K562 (cell line): ENCODE results near the gene NECTIN4. TPM values are rescaled to one million over a fixed set of nuclear protein-coding genes. Genes with fewer than 3 reads are reported as not detected.
A peak's percentile ranks its signal among the peaks of the same experiment; 100 is the strongest.

Source experiments
- E2F1 ChIP-seq: sonication (generic); formaldehyde crosslinking; IDR thresholded peaks from 2 replicates; pipeline ENCODE4 v1.8.1; 2023; ENCODE audit warnings: mild to moderate bottlenecking, missing genetic modification reagents, moderate library complexity
- ETV5 ChIP-seq: sonication (generic); formaldehyde crosslinking; IDR thresholded peaks from 2 replicates; pipeline ENCODE4 v1.4.0; 2020; ENCODE audit warnings: low read depth, mild to moderate bottlenecking, missing genetic modification reagents
- FIP1L1 ChIP-seq: fragments of 200-400 bp; formaldehyde crosslinking; IDR thresholded peaks from 2 replicates; pipeline ENCODE4 v1.6.1; 2018; ENCODE audit warnings: mild to moderate bottlenecking, low read depth, low read length; ENCODE audit not compliant: poor library complexity, severe bottlenecking
- MYC ChIP-seq, 2 experiments: fragments of 250-450 bp in 1 of 2; sonication (Bioruptor Pico) in 1 of 2; IDR thresholded peaks; 2 replicates each; pipeline versions ENCODE4 v1.5.1 to v1.6.1; 2012 to 2021; ENCODE audit warnings: low read depth in 2 of 2, borderline replicate concordance in 1 of 2, improper control_type of control experiment in 1 of 2, low read length in 1 of 2, mild to moderate bottlenecking in 1 of 2, moderate library complexity in 1 of 2
- NFRKB ChIP-seq: fragments of 450-650 bp; IDR thresholded peaks from 2 replicates; pipeline ENCODE4 v1.6.1; 2016; ENCODE audit warnings: low read depth
- PBX2 ChIP-seq, 2 experiments: IDR thresholded peaks in 1 of 2; conservative IDR thresholded peaks in 1 of 2; 2 replicates each; pipeline ENCODE4 v1.6.1; 2016; ENCODE audit warnings: low read depth in 2 of 2, mild to moderate bottlenecking in 1 of 2, missing compliant biosample characterization in 1 of 2, missing genetic modification characterization in 1 of 2, moderate library complexity in 1 of 2
- PHB2 ChIP-seq: fragments of 450-650 bp; IDR thresholded peaks from 2 replicates; pipeline ENCODE4 v1.6.1; 2017; ENCODE audit warnings: low read depth
- PRDM10 ChIP-seq: fragments of 450-650 bp; IDR thresholded peaks from 2 replicates; pipeline ENCODE4 v1.6.1; 2018; ENCODE audit not compliant: partially characterized antibody
- RREB1 ChIP-seq: fragments of 250-450 bp; sonication (Bioruptor Pico); IDR thresholded peaks from 2 replicates; pipeline ENCODE4 v1.4.0; 2020
- STAG1 ChIP-seq: sonication (generic); formaldehyde crosslinking; IDR thresholded peaks from 2 replicates; pipeline ENCODE4 v1.5.0; 2020; ENCODE audit warnings: missing genetic modification reagents, borderline replicate concordance
- XRCC5 ChIP-seq: fragments of 200-400 bp; formaldehyde crosslinking; IDR thresholded peaks from 2 replicates; pipeline ENCODE4 v1.6.1; 2017; ENCODE audit warnings: low read depth, mild to moderate bottlenecking, low read length
- polyA plus RNA-seq, 8 experiments: library from polyadenylated mRNA; depleted of rRNA in 4 of 8; stranded (reverse) in 5 of 8; unstranded in 3 of 8; fragments of >200 nt; fragmentation: Nextera tagmentation in 2 of 8; fragmentation: Illumina TruSeq in 1 of 8; extraction: Ambion mirVana in 2 of 8; extraction: Trizol in 1 of 8; gene quantifications; 2 replicates each; pipeline versions ENCODE4 v1.2.1 to v1.2.3, GENCODE V29; 2011 to 2014; ENCODE audit warnings: inconsistent platforms in 1 of 8, missing spikeins in 1 of 8
- total RNA-seq, 7 experiments: library from RNA; depleted of rRNA in 6 of 7; stranded (reverse); fragments of >200 nt in 6 of 7; fragmentation: Illumina TruSeq in 2 of 7; extraction: Trizol in 2 of 7; gene quantifications; 2 replicates each; pipeline versions ENCODE4 v1.2.1 to v1.2.3, GENCODE V29; 2011 to 2021; ENCODE audit warnings: low replicate concordance in 1 of 7

The NECTIN4 gene
- total and polyA plus RNA-seq, 9 of the 15 experiments (the other 6 are each of a cell fraction or from before 2014, with no cell fraction given): 0.01 to 0.09 TPM; not detected in 7

GRCh38 chr1:161132410-161133219 lies 43.3 kb upstream of the NECTIN4 start, which contains the start of gene DEDD (continued):
- TF ChIP-seq FIP1L1 (peak; percentile 73), PBX2 (CRISPR knock-in tag; IDR thresholded peaks at IDR 0.05; ENCODE audit: low read depth) (peak; percentile 29; the same call in 1 of the 2 replicates), PBX2 (tag; conservative IDR thresholded peaks at IDR 0.05; ENCODE audit: low read depth) (no peak), E2F1 (peak; percentile 84), RREB1 (CRISPR knock-in tag) (no peak), STAG1 (CRISPR knock-in tag) (no peak), MYC (IDR thresholded peaks at IDR 0.05; ENCODE audit: low read depth, low read length) (peak; percentile 41), MYC (CRISPR knock-in tag; IDR thresholded peaks at IDR 0.05; ENCODE audit: borderline replicate concordance, low read depth) (no peak), XRCC5 (peak; percentile 31; the same call in 1 of the 2 replicates), ETV5 (CRISPR knock-in tag) (peak; percentile 59), NFRKB (peak; percentile 83; the same call in 1 of the 2 replicates), PRDM10 (no peak), PHB2 (no peak)
